Measurements from ENCODE around the gene CYFIP1. TPM values are rescaled to one million over a fixed set of nuclear protein-coding genes. Genes with fewer than 3 reads are reported as not detected.

The CYFIP1 gene
- total and polyA plus RNA-seq, 9 of the 15 experiments (the other 6 are each of a cell fraction or from before 2014, with no cell fraction given), result 3.8 to 59.8 (median 28.3) TPM

DNA sequence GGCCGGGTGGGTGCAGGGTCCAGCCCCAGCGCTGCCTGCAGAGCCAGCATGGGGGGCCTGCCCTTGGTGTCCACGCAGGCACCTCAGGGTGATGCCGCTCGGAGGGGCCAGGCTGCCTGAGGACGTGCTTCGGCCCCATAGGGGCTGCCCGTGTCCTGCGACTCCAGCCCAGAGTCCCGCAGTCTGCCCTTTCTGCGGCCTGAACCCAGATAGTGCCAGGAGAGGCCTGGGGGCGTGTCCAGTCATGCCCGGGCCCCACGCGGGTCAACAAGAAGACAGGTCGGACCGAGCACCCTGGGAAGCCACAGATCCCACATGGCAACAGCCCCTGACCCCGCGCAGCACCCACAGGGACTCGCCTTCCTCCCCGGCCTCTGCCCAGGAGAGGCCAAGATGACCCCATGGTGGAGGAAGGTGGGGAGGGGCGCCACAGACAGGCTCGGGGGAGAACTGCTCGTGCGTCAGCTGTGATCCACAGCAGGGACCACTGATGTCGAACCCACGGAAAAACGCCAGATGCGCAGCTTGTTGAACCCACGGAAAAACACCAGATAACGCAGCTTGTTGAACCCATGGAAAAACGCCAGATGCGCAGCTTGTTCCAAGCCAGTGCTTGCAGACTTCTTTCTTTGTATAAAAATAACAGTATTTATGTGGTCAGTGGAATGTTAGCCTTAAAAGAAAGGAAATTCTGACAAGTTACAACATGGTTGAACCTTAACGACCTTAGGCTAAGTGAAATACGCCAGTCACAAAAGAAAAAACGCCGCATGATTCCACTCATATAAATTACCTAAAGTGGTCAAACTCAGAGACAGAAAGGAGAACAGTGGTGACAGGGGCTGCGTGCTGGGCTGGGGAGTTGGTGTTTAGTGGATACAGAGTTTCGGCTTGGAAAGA, 28.5 kb downstream of the CYFIP1 start:
- Histone ChIP-seq H2AFZ (ENCODE audit: low read depth, low read length) (no peak overlapping the region), H3K9ac (ENCODE audit: insufficient read depth in 1 of 2, low read depth in 2 of 2, low read length in 2 of 2) (no peak overlapping the region), H3K79me2 (ENCODE audit: control insufficient read depth, insufficient read depth, low read length) (peaks cover 42% of the 10 kb centered on the region), H3K4me1 (replicated peaks in 1 of 2; ENCODE audit: control insufficient read depth in 2 of 2, insufficient read depth in 2 of 2, low read length in 2 of 2) (peaks cover 17 to 33% of the 10 kb centered on the region in 2 experiments), H3K9me1 (ENCODE audit: control insufficient read depth, insufficient read depth, low read length) (peaks cover 6% of the 10 kb centered on the region), H3K36me3 (ENCODE audit: control insufficient read depth, insufficient read depth, low read length) (no peaks in the 10 kb centered on the region), H4K20me1 (replicated peaks; ENCODE audit: control insufficient read depth, insufficient read depth, low read length) (peaks cover 21% of the 10 kb centered on the region), H3K27me3 (ENCODE audit: control insufficient read depth in 2 of 2, insufficient read depth in 2 of 2, low read length in 2 of 2) (no peaks in the 10 kb centered on the region), H3K9me3 (replicated peaks; ENCODE audit: control insufficient read depth, insufficient read depth, low read depth, low read length) (no peaks in the 10 kb centered on the region), H3K4me3 (no peak overlapping the region), H3K4me2 (ENCODE audit: insufficient read depth, low read length) (no peak overlapping the region), H3K27ac (ENCODE audit: extremely low read depth, low read depth, low read length) (no peak overlapping the region)
- ChIA-PET CTCF (ENCODE audit: low intra/inter-chr PET ratio) (no interaction called here), POLR2A (no interaction called here)
- intact Hi-C loops (cut with micrococcal nuclease), result no loop called here
- TF ChIP-seq, protein P1, sequence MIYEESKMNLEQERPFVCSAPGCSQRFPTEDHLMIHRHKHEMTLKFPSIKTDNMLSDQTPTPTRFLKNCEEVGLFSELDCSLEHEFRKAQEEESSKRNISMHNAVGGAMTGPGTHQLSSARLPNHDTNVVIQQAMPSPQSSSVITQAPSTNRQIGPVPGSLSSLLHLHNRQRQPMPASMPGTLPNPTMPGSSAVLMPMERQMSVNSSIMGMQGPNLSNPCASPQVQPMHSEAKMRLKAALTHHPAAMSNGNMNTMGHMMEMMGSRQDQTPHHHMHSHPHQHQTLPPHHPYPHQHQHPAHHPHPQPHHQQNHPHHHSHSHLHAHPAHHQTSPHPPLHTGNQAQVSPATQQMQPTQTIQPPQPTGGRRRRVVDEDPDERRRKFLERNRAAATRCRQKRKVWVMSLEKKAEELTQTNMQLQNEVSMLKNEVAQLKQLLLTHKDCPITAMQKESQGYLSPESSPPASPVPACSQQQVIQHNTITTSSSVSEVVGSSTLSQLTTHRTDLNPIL (CRISPR knock-in tag; IDR thresholded peaks at IDR 0.05), result no peak
- no peak for TF ChIP-seq HSF4 (CRISPR knock-in tag; IDR thresholded peaks at IDR 0.05; ENCODE audit: borderline replicate concordance)
- no peak for TF ChIP-seq MTA2 (IDR thresholded peaks at IDR 0.05; ENCODE audit: low read depth)
- TF ChIP-seq ETS2 (tag; IDR thresholded peaks at IDR 0.05; ENCODE audit: borderline replicate concordance, poor library complexity, severe bottlenecking), result no peak
- TF ChIP-seq, protein P2, sequence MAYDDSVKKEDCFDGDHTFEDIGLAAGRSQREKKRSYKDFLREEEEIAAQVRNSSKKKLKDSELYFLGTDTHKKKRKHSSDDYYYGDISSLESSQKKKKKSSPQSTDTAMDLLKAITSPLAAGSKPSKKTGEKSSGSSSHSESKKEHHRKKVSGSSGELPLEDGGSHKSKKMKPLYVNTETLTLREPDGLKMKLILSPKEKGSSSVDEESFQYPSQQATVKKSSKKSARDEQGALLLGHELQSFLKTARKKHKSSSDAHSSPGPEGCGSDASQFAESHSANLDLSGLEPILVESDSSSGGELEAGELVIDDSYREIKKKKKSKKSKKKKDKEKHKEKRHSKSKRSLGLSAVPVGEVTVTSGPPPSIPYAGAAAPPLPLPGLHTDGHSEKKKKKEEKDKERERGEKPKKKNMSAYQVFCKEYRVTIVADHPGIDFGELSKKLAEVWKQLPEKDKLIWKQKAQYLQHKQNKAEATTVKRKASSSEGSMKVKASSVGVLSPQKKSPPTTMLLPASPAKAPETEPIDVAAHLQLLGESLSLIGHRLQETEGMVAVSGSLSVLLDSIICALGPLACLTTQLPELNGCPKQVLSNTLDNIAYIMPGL (CRISPR knock-in tag; IDR thresholded peaks at IDR 0.05), result no peak
- no peak for TF ChIP-seq ZNF507 (tag; conservative IDR thresholded peaks at IDR 0.05)
- TF ChIP-seq, protein P3, sequence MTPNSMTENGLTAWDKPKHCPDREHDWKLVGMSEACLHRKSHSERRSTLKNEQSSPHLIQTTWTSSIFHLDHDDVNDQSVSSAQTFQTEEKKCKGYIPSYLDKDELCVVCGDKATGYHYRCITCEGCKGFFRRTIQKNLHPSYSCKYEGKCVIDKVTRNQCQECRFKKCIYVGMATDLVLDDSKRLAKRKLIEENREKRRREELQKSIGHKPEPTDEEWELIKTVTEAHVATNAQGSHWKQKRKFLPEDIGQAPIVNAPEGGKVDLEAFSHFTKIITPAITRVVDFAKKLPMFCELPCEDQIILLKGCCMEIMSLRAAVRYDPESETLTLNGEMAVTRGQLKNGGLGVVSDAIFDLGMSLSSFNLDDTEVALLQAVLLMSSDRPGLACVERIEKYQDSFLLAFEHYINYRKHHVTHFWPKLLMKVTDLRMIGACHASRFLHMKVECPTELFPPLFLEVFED (CRISPR knock-in tag; conservative IDR thresholded peaks at IDR 0.05), result no peak
- TF ChIP-seq, protein P4, sequence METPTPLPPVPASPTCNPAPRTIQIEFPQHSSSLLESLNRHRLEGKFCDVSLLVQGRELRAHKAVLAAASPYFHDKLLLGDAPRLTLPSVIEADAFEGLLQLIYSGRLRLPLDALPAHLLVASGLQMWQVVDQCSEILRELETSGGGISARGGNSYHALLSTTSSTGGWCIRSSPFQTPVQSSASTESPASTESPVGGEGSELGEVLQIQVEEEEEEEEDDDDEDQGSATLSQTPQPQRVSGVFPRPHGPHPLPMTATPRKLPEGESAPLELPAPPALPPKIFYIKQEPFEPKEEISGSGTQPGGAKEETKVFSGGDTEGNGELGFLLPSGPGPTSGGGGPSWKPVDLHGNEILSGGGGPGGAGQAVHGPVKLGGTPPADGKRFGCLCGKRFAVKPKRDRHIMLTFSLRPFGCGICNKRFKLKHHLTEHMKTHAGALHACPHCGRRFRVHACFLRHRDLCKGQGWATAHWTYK (CRISPR knock-in tag; IDR thresholded peaks at IDR 0.05), result no peak
- no peak for TF ChIP-seq ZNF707 (CRISPR knock-in tag; conservative IDR thresholded peaks at IDR 0.05)
- FAIRE-seq, result no peak
- whole genome bisulfite sequencing (ENCODE audit: insufficient coverage, low coverage, missing lambda C conversion rate), result 85% methylated on average over 27 of the region's 39 CpGs
- BruUV-seq (replicated peaks), result no TSS peak
- in situ Hi-C loops (cut with MboI), result no loop called here
- DNase-seq (ENCODE audit: extremely low read depth in 1 of 4, low spot score in 3 of 4), result no peak
- ATAC-seq, result no peak

All from K562 (cell line).